ENCODE measurements around the gene POPDC3. TPM values are rescaled to one million over a fixed set of nuclear protein-coding genes. Genes with fewer than 3 reads are reported as not detected.
A peak's percentile ranks its signal among the peaks of the same experiment; 100 is the strongest.

Gene POPDC3
- total RNA-seq, 1 donor from 2014 or later, result 0.86 TPM

- no peaks in the 10 kb centered on the region for H3K4me1 Mint-ChIP-seq
Observed at GRCh38 chr6:105153676-105154075, 26.1 kb downstream of the POPDC3 start.

GRCh38 chr6:105152880-105153279 lies 26.9 kb downstream of the POPDC3 start:
- Mint-ChIP-seq H3K36me3 (ENCODE audit: low read depth) (no peaks in the 10 kb centered on the region), H3K4me3 (no peak overlapping the region), H3K27ac (ENCODE audit: unreplicated experiment) (no peak overlapping the region), H3K27me3 (ENCODE audit: low read depth) (no peaks in the 10 kb centered on the region), H3K9me3 (no peaks in the 10 kb centered on the region), H3K4me1 (no peaks in the 10 kb centered on the region)
- no peak for DNase-seq (ENCODE audit: low read depth, low spot score)
- no peak for TF ChIP-seq CTCF (conservative IDR thresholded peaks at IDR 0.05)

More at GRCh38 chr6:105153676-105154075, 26.1 kb downstream of the POPDC3 start:
- DNase-seq (ENCODE audit: low read depth, low spot score), result no peak
- Mint-ChIP-seq H3K36me3 (ENCODE audit: low read depth) (no peaks in the 10 kb centered on the region), H3K27me3 (ENCODE audit: low read depth) (no peaks in the 10 kb centered on the region), H3K4me3 (no peak overlapping the region), H3K9me3 (no peaks in the 10 kb centered on the region), H3K27ac (ENCODE audit: unreplicated experiment) (no peak overlapping the region)
- no peak for TF ChIP-seq CTCF (conservative IDR thresholded peaks at IDR 0.05)

- H3K27me3 Mint-ChIP-seq (ENCODE audit: low read depth), result no peaks in the 10 kb centered on the region
- DNase-seq (ENCODE audit: low read depth, low spot score), result no peak
- H3K27ac Mint-ChIP-seq (ENCODE audit: unreplicated experiment), result no peak overlapping the region
- TF ChIP-seq CTCF (conservative IDR thresholded peaks at IDR 0.05), result no peak
- no peak overlapping the region for H3K4me3 Mint-ChIP-seq
- H3K4me1 Mint-ChIP-seq, result no peaks in the 10 kb centered on the region
- no peaks in the 10 kb centered on the region for H3K36me3 Mint-ChIP-seq (ENCODE audit: low read depth)
- no peaks in the 10 kb centered on the region for H3K9me3 Mint-ChIP-seq
Observed at GRCh38 chr6:105151644-105152043, 28.2 kb downstream of the POPDC3 start.

- no peaks in the 10 kb centered on the region for H3K9me3 Mint-ChIP-seq
- peaks cover 23% of the 10 kb centered on the region for H3K4me1 Mint-ChIP-seq
Observed at GRCh38 chr6:105138141-105138540, 41.7 kb downstream of the POPDC3 start.

GRCh38 chr6:105137388-105137787 lies 42.4 kb downstream of the POPDC3 start:
- no peak for TF ChIP-seq CTCF (conservative IDR thresholded peaks at IDR 0.05)
- Mint-ChIP-seq H3K27ac (ENCODE audit: unreplicated experiment) (no peak overlapping the region), H3K4me3 (peak overlapping the region; percentile 89), H3K4me1 (peaks cover 23% of the 10 kb centered on the region), H3K9me3 (no peaks in the 10 kb centered on the region), H3K27me3 (ENCODE audit: low read depth) (peaks cover 26% of the 10 kb centered on the region), H3K36me3 (ENCODE audit: low read depth) (no peaks in the 10 kb centered on the region)
- no peak for DNase-seq (ENCODE audit: low read depth, low spot score)

More at GRCh38 chr6:105138141-105138540, 41.7 kb downstream of the POPDC3 start:
- Mint-ChIP-seq H3K36me3 (ENCODE audit: low read depth) (no peaks in the 10 kb centered on the region), H3K27ac (ENCODE audit: unreplicated experiment) (no peak overlapping the region), H3K4me3 (peak overlapping the region; percentile 89), H3K27me3 (ENCODE audit: low read depth) (peaks cover 26% of the 10 kb centered on the region)
- TF ChIP-seq CTCF (conservative IDR thresholded peaks at IDR 0.05), result no peak
- DNase-seq (ENCODE audit: low read depth, low spot score), result no peak

Data from neural crest cell (in vitro differentiated cells).